ENCODE measurements around the gene ZNF837. TPM values are rescaled to one million over a fixed set of nuclear protein-coding genes. Genes with fewer than 3 reads are reported as not detected.

The ZNF837 gene
- total and polyA plus RNA-seq, 12 donors = 0.11 to 0.90 (median 0.41) TPM

- H3K4me3 ChIP-seq = peak within 1 kb of the TSS in 2 of 10 donors; percentile 10 to 51
Observed at GRCh38 chr19:58395220-58395978, 14.6 kb upstream of the ZNF837 start, which contains the start of gene RNF225. RNF225 (plus strand) TSS chr19:58395656; CDS start chr19:58396090, 434 bp downstream.

GRCh38 chr19:58394821-58395219, 14.0 kb upstream of the ZNF837 start:
- Histone ChIP-seq H3K27me3 (peaks cover 0 to 31% (median 23%) of the 10 kb centered on the region in 7 donors), H3K4me3 (no peak overlapping the region), H3K4me1 (peaks cover 0 to 19% (median 4%) of the 10 kb centered on the region in 9 donors), H3K9me3 (no peaks in the 10 kb centered on the region), H3K27ac (no peak overlapping the region), H3K36me3 (peaks cover 0 to 56% (median 42%) of the 10 kb centered on the region in 9 donors)
- no peak for TF ChIP-seq CTCF (IDR thresholded peaks at IDR 0.05)
- DNase-seq (no peak), ATAC-seq (peak in 2 of 8 donors; percentile 3 to 6)
- intact Hi-C loops (cut with DNase I) = no loop called here
- WGBS, 2 donors = 67 to 70% methylated on average over 3 of the region's 3 CpGs

More at GRCh38 chr19:58395220-58395978, 14.6 kb upstream of the ZNF837 start, which contains the start of gene RNF225:
- Histone ChIP-seq H3K27ac (peak within 1 kb of the TSS in 1 of 10 donors; percentile 52), H3K4me1 (peaks cover 2 to 18% (median 6%) of the 10 kb centered on the region in 9 donors), H3K27me3 (peaks cover 0 to 31% (median 23%) of the 10 kb centered on the region in 7 donors), H3K36me3 (peaks cover 0 to 51% (median 38%) of the 10 kb centered on the region in 9 donors), H3K9me3 (no peaks in the 10 kb centered on the region)
- WGBS, 2 donors = 34 to 39% methylated on average over 21 of the region's 21 CpGs
- intact Hi-C loops (cut with DNase I) = no loop called here
- DNase-seq (no peak), ATAC-seq (peak in 5 of 8 donors; percentile 5 to 32 (median 18))
- TF ChIP-seq CTCF (IDR thresholded peaks at IDR 0.05) = no peak

- no peak overlapping the region for H3K27ac ChIP-seq
- no peak for TF ChIP-seq CTCF (IDR thresholded peaks at IDR 0.05)
- 87 to 88% methylated on average over 4 of the region's 4 CpGs for WGBS, 2 donors
- no peaks in the 10 kb centered on the region for H3K9me3 ChIP-seq
- H3K4me1 ChIP-seq = peaks cover 0 to 26% (median 5%) of the 10 kb centered on the region in 9 donors
- H3K36me3 ChIP-seq = peaks cover 0 to 68% (median 42%) of the 10 kb centered on the region in 9 donors
- intact Hi-C loops (cut with DNase I) = no loop called here
- no peak for ATAC-seq
- H3K27me3 ChIP-seq = peaks cover 0 to 31% (median 23%) of the 10 kb centered on the region in 7 donors
- H3K4me3 ChIP-seq = no peak overlapping the region
- DNase-seq = no peak
Observed at GRCh38 chr19:58393725-58394033, 12.8 kb upstream of the ZNF837 start.

GRCh38 chr19:58392945-58393724, 12.3 kb upstream of the ZNF837 start:
- H3K27ac ChIP-seq = no peak overlapping the region
- H3K4me3 ChIP-seq = no peak overlapping the region
- H3K36me3 ChIP-seq = peaks cover 0 to 73% (median 42%) of the 10 kb centered on the region in 9 donors
- peaks cover 1 to 31% (median 10%) of the 10 kb centered on the region in 9 donors for H3K4me1 ChIP-seq
- 92 to 95% methylated on average over 26 of the region's 26 CpGs for WGBS, 2 donors
- H3K27me3 ChIP-seq = peaks cover 0 to 30% (median 23%) of the 10 kb centered on the region in 7 donors
- H3K9me3 ChIP-seq = no peaks in the 10 kb centered on the region
- no peak for DNase-seq
- ATAC-seq = no peak
- TF ChIP-seq CTCF (IDR thresholded peaks at IDR 0.05) = no peak
- intact Hi-C loops (cut with DNase I) = no loop called here
